ENCODE data around the gene RNF11.

Gene RNF11

DNA sequence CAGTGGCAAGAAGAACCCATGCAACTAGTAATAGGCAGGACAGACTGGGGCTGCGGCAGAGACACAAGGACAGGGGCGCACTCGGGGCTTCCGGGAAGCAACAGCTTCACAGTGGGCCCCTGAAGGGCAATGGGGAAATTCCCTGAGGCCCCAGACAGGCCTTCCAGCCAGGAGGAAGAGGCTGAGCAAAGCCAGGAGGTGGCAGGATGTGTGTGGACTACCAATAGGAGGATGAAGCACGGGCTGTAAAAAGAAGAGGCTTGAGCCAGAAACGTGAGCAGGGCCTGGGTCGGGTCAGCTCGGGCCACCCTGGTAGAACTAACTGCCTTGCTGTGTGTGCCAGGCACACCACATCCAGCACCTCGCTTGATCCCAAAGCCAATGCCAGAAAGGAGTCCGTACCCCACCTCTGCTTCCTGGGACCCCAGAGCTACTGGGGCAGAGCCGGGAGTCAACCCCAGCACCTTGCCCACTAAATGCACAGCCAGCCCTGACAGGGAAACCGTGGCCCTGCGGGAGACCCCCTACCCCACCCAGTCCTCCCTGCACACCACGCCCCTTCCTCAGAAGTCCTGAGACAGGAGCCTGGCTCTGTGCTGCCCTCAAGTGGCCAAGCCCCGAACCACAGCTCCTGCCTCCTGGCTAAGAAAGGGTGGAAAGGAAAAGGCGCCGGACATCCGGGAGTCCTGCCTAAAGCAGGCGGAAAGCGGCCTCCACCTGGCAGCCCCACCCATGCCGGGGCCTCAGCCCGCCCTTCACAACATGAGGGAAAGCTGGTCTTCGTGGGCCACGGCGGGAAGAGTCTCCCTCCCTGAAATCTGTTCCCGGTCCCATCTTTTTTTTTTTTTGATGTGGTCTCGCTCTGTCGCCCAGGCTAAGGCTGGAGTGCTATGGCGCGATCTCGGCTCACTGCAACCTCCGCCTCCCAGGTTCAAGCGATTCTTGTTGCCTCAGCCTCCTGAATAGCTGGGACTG lies 60.6 kb downstream of the RNF11 start:
- DNase-seq (ENCODE audit: low spot score) = peak; percentile 91

DNA sequence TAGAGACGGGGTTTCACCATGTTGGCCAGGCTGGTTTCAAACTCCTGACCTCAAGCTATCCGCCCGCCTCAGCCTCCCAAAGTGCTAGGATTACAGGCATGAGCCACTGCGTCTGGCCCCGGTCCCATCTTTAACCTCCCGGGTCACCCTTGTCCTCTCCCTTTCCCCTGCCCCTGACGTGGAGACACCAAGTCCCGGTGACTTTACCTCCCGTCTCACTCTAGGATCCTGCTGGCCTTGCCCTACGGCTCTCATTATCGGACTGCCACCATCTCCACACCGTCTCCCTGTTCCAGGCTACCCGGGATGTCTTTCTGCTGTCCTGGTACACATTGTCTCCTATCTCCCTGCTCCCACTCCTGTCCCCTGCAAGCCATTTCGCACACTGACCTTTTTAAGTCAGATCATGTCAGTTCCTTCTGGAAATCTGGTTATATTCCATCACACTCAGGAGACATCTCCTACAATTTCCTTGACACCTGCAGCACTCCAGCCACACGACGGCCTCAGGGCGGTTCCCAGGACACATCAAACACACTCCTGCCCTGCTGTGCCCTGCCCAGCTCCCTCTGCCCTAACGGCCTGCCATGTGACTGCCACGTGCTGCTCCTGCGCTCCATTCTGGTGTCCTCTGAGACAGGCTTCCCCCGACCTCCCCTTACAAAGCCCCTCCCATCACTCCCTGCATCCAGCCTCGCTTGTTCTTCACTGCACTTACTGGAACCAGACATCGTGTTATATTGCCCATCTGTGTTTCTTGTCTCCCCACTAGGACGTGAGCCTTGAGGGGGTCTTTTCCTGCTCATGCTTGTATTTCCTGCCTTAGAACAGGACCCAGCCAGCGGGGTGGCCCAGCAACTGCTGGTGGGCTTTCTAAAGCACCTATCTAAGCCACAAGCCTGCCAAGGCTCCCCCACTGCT lies 61.6 kb downstream of the RNF11 start:
- DNase-seq (ENCODE audit: low spot score) = peak; percentile 32

DNA sequence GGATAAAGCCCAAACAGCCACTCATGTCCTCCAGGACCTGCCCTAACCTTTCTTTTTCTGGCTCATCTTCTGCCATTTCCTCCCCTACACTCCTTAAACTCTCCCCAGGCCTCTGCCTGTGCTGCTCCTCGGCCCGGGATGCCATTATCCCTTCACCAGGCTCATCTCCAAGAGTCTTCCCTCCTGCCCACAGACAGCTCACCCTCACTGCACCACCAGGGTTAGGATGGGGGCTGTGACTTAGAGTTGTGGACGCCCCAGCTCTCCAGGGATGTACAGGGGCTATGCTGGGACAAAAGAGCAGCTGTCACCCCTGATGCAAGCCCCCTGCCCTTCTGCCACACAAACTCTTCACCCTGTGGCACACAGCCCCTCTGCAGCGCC lies 62.2 kb downstream of the RNF11 start:
- peak; percentile 33 for DNase-seq (ENCODE audit: low spot score)

GRCh38 chr1:51299185-51299885 lies 63.3 kb downstream of the RNF11 start:
- no peak for DNase-seq (ENCODE audit: low spot score)

GRCh38 chr1:51299981-51300670 lies 64.1 kb downstream of the RNF11 start:
- DNase-seq (ENCODE audit: low spot score) = no peak

DNA sequence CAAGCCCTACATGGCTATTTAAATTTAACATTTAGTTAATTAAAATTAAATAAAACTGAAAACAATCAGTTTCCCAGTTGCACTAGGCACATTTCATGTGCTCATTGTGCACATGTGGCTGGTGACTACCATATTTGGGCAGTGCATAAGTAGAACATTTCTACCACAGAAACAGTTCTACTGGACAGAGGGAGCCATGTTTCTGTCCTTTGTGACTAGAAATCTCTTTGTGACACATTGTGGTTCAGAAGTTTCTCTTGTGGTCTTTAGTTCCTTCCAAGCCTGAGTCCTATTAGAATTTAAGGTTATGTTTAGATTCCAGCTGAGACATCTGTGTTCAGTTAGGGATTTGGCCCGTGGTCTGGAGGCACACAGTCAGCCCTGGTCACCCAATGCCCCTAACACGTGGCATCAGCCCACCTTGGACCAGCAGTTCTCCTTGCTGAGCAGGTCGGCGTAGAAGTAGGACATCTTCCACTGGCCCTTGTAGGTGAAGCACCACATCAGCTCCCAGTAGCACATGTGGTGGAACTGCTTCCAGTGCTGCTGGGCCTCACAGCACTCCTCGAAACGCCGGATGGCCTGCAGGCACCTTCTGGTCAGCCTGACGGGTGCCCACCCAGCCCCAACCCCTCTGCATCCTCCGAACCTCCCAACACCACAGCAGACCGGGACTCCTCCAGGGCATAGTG lies 65.2 kb downstream of the RNF11 start:
- peak; percentile 37 for DNase-seq (ENCODE audit: low spot score)

DNA sequence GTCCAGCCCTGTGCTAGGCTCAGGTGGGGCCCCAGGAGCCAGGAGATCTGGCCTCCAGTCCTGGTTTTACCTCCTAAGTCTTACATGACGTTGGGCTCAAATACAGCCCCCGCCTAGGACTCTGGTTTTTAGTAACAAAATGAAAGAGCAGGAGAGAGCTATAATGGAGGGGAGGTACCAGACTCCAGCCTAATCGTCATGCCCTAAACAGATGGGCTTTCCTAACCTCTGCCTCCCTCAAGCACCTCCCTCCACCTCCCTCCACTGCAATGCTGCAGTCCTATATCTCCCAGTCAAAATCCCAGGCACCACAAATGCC lies 65.7 kb downstream of the RNF11 start:
- peak; percentile 39 for DNase-seq (ENCODE audit: low spot score)

DNA sequence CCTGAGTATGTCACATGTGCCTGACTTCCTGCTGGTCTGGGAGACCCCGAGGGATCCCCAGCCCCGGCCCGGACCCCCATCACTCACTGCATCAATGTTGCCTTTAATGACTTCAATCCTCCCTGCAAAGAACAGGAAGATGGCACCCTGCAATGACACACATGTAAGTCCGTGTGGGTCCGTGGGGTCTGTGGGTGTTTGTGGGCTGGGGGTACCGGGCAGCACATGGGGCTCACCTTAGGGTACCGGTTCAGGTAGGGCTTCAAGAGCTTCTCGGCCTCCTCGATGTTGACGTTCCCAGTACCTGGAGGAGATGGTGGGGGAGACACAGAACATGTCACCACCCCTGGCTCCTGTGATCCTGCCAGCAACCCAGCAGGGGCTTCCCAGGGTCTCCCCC lies 66.2 kb downstream of the RNF11 start:
- DNase-seq (ENCODE audit: low spot score) = peak; percentile 32

DNA sequence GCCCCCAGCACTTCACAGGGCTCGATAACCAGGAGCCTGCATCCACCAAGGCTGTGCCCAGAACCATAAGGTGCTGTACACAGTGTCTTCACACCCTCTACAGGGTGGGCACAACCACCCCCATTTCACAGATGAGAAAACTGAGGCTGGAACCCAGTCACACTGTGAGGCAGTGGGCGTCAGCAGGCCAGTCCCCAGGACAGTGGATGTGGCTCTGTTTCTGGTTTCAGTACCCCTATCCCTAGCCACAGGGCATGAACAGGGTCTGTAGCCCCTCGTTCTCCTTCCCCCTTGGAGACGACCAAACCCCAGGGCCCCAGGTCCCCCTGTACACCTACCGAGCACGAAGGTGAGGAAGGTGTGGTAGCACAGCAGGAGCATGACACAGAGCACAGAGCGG lies 66.7 kb downstream of the RNF11 start:
- DNase-seq (ENCODE audit: low spot score) = peak; percentile 44

DNA sequence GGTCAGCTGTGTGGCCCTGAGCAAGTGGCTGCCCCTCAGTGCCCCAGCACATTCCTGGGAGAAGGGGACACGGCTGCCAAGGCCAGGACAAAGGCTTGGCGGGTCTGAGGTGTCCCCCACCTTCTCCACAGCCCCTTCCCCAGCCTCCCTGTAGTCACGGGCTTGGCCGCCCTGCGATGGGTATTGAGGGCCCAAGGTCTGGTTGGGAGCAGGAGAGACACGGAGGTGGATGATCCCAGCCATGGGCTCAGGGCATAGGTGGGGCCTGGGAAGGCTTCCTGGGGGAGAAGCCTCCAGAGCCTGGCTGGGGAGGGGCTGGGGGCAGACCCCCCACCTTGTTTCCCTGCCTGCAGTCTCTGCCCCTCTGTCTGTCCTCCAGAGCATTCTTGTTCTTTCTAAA lies 67.2 kb downstream of the RNF11 start:
- DNase-seq (ENCODE audit: low spot score) = no peak

DNA sequence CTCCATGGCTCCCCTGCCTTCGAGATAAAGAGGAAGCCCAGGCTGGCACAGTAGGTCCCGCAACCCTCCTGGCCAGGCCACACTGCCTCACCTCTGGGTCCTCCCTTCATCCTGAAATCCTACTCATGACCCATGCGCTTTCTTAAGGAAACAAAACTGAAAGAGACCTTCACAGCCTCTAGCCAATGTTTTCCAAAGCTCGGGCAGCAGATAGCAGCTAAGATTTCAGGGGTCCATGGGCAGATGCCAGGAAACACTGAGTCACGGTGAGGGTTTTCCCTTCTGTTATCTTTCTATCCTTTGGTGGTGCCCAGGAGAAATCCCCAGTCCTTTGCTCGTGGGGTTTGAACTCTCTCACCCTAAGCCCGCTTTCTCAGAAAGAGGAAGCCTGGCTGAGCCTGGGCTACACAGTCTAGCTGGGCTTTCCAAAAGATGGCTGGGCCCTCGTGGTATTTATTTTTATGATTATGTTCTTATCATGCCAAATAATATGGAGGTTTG lies 67.7 kb downstream of the RNF11 start:
- peak; percentile 31 for DNase-seq (ENCODE audit: low spot score)

GRCh38 chr1:51304360-51304759 lies 68.3 kb downstream of the RNF11 start:
- no peak for DNase-seq (ENCODE audit: low spot score)

DNA sequence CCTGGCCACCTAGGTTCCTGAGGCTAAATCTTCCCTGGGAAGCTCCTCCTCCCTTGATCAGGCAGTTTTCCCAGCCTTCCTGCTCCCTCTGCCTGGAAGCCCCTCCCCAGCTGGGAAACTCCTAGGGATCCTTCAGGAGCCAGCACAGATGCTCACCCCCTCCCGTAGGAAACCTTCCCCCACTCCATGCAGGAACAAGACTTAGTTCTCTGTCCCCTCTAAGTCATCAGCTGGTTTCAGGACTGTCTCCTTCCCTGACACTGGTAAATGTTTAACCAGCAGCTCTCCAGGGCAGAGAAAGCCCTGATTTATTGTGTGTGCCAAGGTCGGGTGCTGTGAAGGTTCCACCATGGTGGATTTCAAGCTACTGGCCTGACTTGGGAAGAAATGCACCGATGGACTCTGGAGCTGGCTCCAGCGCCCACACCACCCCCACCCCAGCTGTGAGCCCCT lies 69.3 kb downstream of the RNF11 start:
- DNase-seq (ENCODE audit: low spot score) = peak; percentile 38

- DNase-seq (ENCODE audit: low spot score) = no peak
Measured at GRCh38 chr1:51306950-51307349, 70.9 kb downstream of the RNF11 start.

DNA sequence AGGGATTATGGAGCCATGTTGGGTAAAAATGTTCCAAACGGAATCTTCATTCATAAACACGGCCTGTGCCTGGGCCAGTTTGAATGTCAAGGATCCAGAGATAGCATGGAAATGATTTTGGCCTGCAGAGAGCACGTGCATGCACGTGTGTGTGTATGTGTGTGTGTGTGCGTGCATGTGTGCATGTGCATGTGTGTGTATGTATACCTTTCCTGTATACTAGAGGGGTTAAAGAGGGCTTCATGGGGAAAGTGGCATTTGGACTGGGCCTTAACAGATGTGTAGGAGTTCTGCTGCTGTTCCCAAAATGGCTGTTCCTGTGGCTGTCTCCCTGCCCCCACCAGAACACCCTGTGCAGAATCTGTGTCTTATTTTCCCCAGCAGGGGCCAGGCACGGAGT lies 72.6 kb downstream of the RNF11 start:
- no peak for DNase-seq (ENCODE audit: low spot score)

GRCh38 chr1:51309291-51309690 lies 73.2 kb downstream of the RNF11 start:
- DNase-seq (ENCODE audit: low spot score) = no peak

DNA sequence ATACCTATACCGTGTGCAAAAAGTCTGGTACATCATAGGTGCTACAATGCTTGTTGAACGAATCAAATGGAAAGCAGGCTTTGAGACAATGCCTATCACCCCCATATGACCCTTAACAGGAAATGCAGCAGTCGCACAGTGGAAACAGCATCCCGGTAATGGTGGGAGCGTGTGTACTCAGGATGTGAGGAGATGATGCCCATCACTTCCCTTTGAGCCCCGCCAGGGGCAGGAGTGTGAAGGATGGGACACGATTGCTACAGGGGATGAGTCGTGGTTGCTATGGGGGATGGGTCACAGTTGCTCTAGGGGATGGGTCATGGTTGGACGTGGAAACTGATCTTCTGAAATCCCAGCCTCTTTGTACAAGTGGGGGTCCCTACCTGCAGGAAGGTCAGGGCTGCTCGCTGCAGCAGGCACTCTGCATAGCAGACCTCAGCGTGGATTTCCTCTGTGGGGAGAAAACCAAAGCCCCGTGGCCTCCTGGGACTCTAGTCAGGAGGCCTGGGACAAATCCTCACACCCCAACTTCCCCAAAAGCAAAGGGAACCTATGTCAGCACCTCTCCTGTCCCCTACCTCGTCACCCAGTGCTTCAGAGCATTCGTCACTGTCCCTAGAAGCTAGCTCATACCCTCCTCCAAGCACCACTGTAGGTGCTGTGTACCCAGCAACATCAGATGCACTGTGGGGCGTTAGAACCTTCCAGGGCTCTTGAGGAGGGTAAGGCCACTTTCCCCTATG lies 75.0 kb downstream of the RNF11 start:
- DNase-seq (ENCODE audit: low spot score) = no peak

- DNase-seq (ENCODE audit: low spot score) = no peak
Measured at GRCh38 chr1:51311826-51312225, 75.8 kb downstream of the RNF11 start.

DNA sequence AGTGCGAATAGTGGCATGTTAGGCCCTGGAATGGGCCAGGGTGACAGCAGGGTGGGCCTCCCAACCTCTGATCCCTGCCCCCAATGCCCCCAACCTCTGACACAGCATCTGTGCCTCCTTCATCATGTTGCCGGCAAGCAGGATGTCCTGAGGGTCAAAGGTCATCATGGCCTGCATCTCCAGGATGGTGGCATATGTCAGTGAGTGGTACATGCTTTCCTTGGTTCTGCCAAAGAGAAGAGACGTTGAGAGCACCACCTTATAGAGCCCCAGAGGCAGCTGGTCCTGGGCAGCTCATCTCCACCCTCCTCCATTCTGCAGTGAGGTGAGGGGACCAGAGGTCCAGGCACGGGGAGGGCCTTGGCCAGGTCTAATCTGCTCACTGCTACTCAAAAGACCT lies 76.6 kb downstream of the RNF11 start:
- no peak for DNase-seq (ENCODE audit: low spot score)

DNA sequence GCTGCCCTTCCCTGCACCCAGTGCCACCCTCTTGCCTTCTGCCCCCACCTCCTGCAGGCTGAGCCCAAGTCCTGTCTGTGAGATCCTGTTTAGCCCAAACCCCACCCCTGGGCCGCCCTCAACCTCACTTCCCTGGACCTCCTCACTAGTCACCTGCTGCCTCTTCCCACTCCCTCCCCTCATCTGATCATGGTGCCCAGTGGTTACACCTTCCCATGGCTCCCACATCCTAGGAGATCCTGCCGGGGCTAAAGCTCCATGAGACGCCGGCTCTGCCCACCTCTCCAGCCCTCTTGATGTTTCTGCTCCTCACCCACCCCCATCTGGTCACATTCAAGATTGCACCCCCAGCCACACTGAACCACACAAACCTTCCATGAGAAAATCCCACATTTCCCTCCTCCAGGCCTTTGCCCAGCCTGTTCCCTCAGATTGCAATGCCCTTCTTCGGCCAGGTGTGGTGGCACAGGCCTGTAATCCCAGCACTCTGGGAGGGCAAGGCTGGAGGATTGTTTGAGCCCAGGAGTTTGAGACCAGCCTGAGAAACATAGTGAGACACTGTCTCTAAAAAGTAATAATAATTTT lies 77.3 kb downstream of the RNF11 start:
- no peak for DNase-seq (ENCODE audit: low spot score)
